Esophagus muscularis mucosa (tissue), 4 donors: ENCODE results near the gene TMEM115. TPM values are rescaled to one million over a fixed set of nuclear protein-coding genes. Genes with fewer than 3 reads are reported as not detected.

Experiments used
- DNase-seq: peaks from one replicate; pipeline ENCODE4 v3.0.0-alpha.2; 2017; ENCODE audit errors: extremely low spot score
- H3K27ac ChIP-seq, 4 donors: fragments of 200-600 bp; sonication (generic); replicated peaks in 1 of 4; 1 replicate in 3 of 4; 2 replicates in 1 of 4; pipeline ENCODE4 v1.5.1; 2016 to 2019; ENCODE audit warnings: mild to moderate bottlenecking in 1 of 4
- H3K27me3 ChIP-seq, 4 donors: fragments of 200-600 bp; sonication (generic); one replicate each; pipeline versions ENCODE4 v1.5.1 to v1.6.0; 2016 to 2019
- H3K36me3 ChIP-seq, 4 donors: fragments of 200-600 bp; sonication (generic); one replicate each; pipeline ENCODE4 v1.5.1; 2016 to 2019
- H3K4me1 ChIP-seq, 4 donors: fragments of 200-600 bp; sonication (generic); one replicate each; pipeline ENCODE4 v1.5.1; 2016 to 2019
- H3K4me3 ChIP-seq, 4 donors: fragments of 200-600 bp; sonication (generic); 1 replicate in 2 of 4; 2 replicates in 2 of 4; pipeline ENCODE4 v1.5.1; 2016 to 2019; ENCODE audit warnings: mild to moderate bottlenecking in 4 of 4, moderate library complexity in 1 of 4
- H3K9me3 ChIP-seq, 4 donors: fragments of 200-600 bp; sonication (generic); 1 replicate in 3 of 4; 2 replicates in 1 of 4; pipeline ENCODE4 v1.5.1; 2016 to 2019
- EP300 ChIP-seq: sonication (generic); formaldehyde crosslinking; IDR thresholded peaks from one replicate; pipeline ENCODE4 v1.6.1; 2017; ENCODE audit warnings: antibody characterized with exemption
- POLR2A ChIP-seq: fragments of 450-650 bp; IDR thresholded peaks from one replicate; pipeline ENCODE4 v1.6.1; 2017; ENCODE audit warnings: antibody characterized with exemption, moderate library complexity, mild to moderate bottlenecking, low read depth
- POLR2AphosphoS5 ChIP-seq, 2 donors: sonication (generic); formaldehyde crosslinking; IDR thresholded peaks; one replicate each; pipeline ENCODE4 v1.6.1; 2017; ENCODE audit warnings: antibody characterized with exemption in 2 of 2
- WGBS: methylation state at CpG from one replicate; pipeline ENCODE4 v1.1.5; 2018; 5-methylcytosine and 5-hydroxymethylcytosine counted together
- intact Hi-C: fragments of 100-400 bp; cut with DNase I; formaldehyde crosslinking; loops from one replicate; pipeline ENCODE4 v1.15.1; 2023
- total RNA-seq, 4 donors: library from RNA; depleted of rRNA; stranded (reverse); fragments of >200 nt; gene quantifications; one replicate each; pipeline versions ENCODE4 v1.1.0 to v1.2.1, GENCODE V29; 2016
- TF ChIP-seq, protein P1 (sequence below), 3 experiments: fragments of 200-600 bp in 2 of 3; fragments of 450-650 bp in 1 of 3; sonication (generic) in 2 of 3; IDR thresholded peaks; one replicate each; pipeline ENCODE4 v1.5.1; 2017 to 2019; ENCODE audit warnings: antibody characterized with exemption in 3 of 3, mild to moderate bottlenecking in 2 of 3, moderate library complexity in 1 of 3

The TMEM115 gene
- total RNA-seq, 4 donors from 2014 or later = 37.0 to 85.6 (median 66.3) TPM

DNA sequence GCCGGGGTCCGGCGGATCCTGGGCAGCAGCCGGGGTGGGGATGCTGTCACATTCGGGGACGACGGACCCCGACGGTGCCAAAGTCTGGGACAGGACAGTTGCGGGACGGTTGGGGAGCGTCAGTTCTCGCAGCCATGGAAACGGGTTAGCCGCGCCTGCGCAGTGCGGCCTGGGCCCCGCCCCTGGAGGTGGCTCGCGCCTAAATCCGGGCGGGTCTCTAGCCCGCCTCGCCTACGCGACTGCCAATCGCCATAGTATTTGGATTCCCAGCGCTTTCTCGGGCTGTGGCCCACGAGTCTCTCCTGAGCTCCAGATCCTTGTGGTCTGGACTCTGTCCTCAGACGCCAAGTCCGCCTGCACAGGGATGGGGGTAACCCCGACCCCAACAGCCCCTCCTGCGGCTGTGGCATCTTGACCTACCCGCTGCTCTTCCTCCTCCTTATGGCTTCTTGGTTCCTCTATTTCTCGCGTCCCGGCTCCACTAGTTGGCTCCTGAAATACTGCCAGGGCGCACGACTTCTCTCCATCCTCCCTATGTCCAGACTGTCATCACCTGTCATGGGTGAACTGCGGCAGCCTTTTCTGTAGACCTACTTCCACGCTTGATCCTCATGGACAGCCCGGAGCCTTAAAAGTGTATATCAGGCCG lies 13.6 kb downstream of the TMEM115 start, which contains the start of gene ZMYND10:
ZMYND10 (minus strand) TSS at position 147 of the 649 bp plus-strand sequence. CDS start 153 bp downstream, outside the sequence.
- 26% methylated on average over 17 of the region's 45 CpGs for WGBS
- H3K36me3 ChIP-seq = peaks cover 0 to 20% (median 13%) of the 10 kb centered on the region in 4 donors
- peaks cover 41 to 59% (median 56%) of the 10 kb centered on the region in 4 donors for H3K4me1 ChIP-seq
- peak within 1 kb of the TSS; percentile 33 to 57 (median 40) for H3K4me3 ChIP-seq
- TF ChIP-seq POLR2A (no peak), POLR2AphosphoS5 (IDR thresholded peaks at IDR 0.05) (peak in 1 of 2 donors; percentile 12)
- no peak for DNase-seq
- intact Hi-C loops = loop anchor here (2.0 kb wide), 1 partner anchor 197 kb away; no protein-coding TSS in a partner anchor
- no peak within 1 kb of the TSS for H3K27ac ChIP-seq
- no peaks in the 10 kb centered on the region for H3K9me3 ChIP-seq
- peaks cover 0 to 3% (median 0%) of the 10 kb centered on the region in 4 donors for H3K27me3 ChIP-seq

DNA sequence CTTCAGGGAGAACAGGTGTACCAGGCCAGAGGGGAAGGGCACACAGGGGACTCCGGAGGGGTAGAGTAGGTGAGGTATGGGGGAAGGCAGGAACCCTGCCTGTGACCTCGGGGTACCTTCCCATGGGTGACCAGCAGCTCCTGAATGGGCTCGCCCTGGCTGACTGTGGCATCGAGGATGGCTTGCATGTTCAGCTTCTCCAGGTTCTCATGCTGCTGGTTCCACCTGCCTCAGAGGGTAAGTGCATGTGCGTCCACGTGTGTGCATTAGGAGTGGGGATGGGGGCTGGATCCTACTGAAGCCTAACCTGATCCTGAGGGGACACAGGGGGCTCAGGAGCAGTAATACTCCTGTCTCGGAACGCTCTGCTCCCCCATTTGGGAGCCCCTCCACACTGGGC lies 14.3 kb downstream of the TMEM115 start:
- no peak for DNase-seq
- H3K36me3 ChIP-seq = peaks cover 0 to 20% (median 13%) of the 10 kb centered on the region in 4 donors
- no peak for TF ChIP-seq EP300
- H3K27me3 ChIP-seq = peaks cover 0 to 3% (median 0%) of the 10 kb centered on the region in 4 donors
- H3K9me3 ChIP-seq = no peaks in the 10 kb centered on the region
- H3K4me3 ChIP-seq = peak overlapping the region; percentile 33 to 57 (median 40)
- H3K4me1 ChIP-seq = peaks cover 43 to 62% (median 58%) of the 10 kb centered on the region in 4 donors
- H3K27ac ChIP-seq = no peak overlapping the region
- intact Hi-C loops = no loop called here
- 67% methylated on average over 6 of the region's 8 CpGs for WGBS

DNA sequence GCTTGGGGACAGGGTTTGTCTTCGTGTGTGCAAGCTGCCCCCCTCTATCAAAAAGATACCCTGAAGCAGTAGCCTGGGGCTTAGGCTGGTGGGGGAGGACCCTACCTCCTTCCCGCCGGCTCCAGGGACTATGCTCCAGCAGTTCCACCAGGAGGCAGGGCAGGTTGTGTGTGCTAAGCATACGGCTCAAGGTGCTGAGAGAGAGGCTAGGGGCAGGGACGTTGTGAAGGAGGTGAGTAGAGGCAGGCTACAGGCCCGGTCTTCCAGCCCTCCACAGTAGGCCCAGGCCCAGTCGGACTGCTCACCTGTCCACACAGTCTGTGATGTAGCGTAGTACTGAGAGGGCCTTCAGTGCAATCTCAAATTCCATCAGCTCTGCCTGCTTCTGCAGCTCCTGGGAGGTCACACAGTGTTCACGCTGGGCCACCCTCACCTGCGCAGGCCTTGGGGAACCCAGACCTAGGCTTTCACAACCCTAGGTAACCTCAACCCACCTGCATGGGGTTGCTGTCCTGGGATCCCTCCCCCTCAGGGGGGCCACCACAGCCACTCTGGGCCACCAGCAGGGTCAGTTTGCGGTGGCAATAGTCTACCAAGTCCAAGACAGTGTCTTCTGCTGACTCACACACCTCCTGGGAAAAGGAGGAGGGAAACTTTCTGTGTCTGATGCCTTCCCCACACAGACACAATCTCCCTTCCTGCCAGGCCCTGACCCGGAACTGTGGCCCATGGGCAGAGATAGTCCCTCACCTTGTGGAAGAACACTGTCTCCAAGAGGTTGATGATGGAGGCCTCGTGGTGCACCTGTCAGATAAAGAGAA lies 16.3 kb downstream of the TMEM115 start:
- Histone ChIP-seq H3K9me3 (no peaks in the 10 kb centered on the region), H3K27ac (no peak overlapping the region), H3K27me3 (peaks cover 0 to 3% (median 0%) of the 10 kb centered on the region in 4 donors), H3K4me1 (peaks cover 49 to 63% (median 60%) of the 10 kb centered on the region in 4 donors), H3K36me3 (peaks cover 0 to 7% (median 6%) of the 10 kb centered on the region in 4 donors), H3K4me3 (no peak overlapping the region)
- TF ChIP-seq POLR2AphosphoS5 (IDR thresholded peaks at IDR 0.05) (no peak), POLR2A (no peak), EP300 (no peak)
- TF ChIP-seq, protein P1, sequence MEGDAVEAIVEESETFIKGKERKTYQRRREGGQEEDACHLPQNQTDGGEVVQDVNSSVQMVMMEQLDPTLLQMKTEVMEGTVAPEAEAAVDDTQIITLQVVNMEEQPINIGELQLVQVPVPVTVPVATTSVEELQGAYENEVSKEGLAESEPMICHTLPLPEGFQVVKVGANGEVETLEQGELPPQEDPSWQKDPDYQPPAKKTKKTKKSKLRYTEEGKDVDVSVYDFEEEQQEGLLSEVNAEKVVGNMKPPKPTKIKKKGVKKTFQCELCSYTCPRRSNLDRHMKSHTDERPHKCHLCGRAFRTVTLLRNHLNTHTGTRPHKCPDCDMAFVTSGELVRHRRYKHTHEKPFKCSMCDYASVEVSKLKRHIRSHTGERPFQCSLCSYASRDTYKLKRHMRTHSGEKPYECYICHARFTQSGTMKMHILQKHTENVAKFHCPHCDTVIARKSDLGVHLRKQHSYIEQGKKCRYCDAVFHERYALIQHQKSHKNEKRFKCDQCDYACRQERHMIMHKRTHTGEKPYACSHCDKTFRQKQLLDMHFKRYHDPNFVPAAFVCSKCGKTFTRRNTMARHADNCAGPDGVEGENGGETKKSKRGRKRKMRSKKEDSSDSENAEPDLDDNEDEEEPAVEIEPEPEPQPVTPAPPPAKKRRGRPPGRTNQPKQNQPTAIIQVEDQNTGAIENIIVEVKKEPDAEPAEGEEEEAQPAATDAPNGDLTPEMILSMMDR (IDR thresholded peaks at IDR 0.05) = no peak
- DNase-seq = no peak
- 90% methylated on average over 9 of the region's 13 CpGs for WGBS
- intact Hi-C loops = no loop called here

DNA sequence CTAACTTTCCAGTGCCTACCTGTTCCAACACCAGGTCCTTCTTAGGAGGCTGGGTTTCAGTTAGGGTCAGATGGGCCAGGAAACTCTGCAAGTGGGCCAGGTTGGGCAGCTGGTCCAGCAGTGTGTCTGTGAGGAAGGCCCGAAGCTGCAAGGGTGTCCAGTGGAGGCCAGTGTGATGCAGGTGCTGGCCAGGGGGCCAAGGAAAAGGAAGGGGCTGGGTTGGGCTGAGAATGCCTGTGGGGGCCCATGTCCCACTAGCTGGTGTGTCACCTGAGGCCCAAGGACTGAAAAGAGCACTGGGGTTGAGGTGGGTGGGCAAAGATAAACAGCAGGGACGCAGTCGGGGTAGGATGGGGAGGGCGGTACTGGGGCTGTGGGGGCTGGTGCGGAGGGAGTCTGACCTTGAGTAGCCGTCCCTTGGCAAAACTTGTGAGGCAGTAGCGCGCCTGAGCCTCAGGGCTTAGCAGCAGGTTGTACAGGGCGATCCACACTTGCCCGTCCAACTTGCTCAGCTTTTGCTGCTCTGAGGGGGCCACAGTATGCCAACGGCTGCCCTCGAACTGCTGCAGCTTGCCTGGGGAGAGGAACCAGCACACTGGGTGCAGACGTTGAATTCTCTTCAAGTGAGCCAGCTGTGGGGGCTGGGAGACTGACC lies 17.2 kb downstream of the TMEM115 start:
- Histone ChIP-seq H3K36me3 (no peaks in the 10 kb centered on the region), H3K9me3 (no peaks in the 10 kb centered on the region), H3K4me1 (peaks cover 49 to 65% (median 60%) of the 10 kb centered on the region in 4 donors), H3K27ac (peak overlapping the region in 1 of 4 donors; percentile 97), H3K27me3 (peaks cover 0 to 3% (median 0%) of the 10 kb centered on the region in 4 donors), H3K4me3 (no peak overlapping the region)
- intact Hi-C loops = no loop called here
- TF ChIP-seq POLR2A (no peak), POLR2AphosphoS5 (IDR thresholded peaks at IDR 0.05) (no peak), EP300 (no peak)
- TF ChIP-seq, protein P1 (IDR thresholded peaks at IDR 0.05) = no peak
- DNase-seq = no peak
- 91% methylated on average over 11 of the region's 13 CpGs for WGBS

DNA sequence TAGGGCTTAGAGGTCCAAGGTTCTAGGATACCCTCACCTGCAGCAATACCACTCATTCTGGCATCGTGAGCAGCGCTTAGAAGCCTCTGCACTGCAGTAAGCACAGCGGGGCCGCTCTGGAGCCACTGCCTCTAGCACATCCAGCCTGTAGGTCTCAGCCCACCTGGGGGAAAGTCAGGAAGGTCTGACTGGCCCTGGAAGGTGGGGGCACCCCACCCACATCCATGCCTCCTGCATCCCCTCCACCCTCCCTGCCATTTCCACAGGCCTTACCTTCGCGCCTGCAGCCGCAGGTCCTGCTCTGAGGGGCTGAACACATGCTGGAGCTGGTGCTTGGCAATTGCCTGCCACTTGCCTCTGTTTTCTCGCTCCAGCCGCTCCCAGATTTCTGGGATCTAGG lies 17.8 kb downstream of the TMEM115 start:
- Histone ChIP-seq H3K4me1 (peaks cover 44 to 66% (median 60%) of the 10 kb centered on the region in 4 donors), H3K4me3 (peak overlapping the region; percentile 57 to 74 (median 67)), H3K36me3 (no peaks in the 10 kb centered on the region), H3K27me3 (peaks cover 0 to 3% (median 0%) of the 10 kb centered on the region in 4 donors), H3K9me3 (no peaks in the 10 kb centered on the region), H3K27ac (peak overlapping the region; percentile 96 to 100 (median 98))
- DNase-seq = no peak
- whole genome bisulfite sequencing = 87% methylated on average over 5 of the region's 9 CpGs
- TF ChIP-seq EP300 = no peak
- TF ChIP-seq POLR2A = no peak
- TF ChIP-seq, protein P1 (IDR thresholded peaks at IDR 0.05) = no peak
- TF ChIP-seq POLR2AphosphoS5 (IDR thresholded peaks at IDR 0.05) = no peak
- intact Hi-C loops = no loop called here
